AG08395 (cell line): ENCODE data around the gene BMP8B.
A peak's percentile ranks its signal among the peaks of the same experiment; 100 is the strongest.
"Not testable (repeated sequence)": the region's sequence is repeated elsewhere in the genome, so short reads cannot be mapped to it uniquely, and the experiment has no call there.

Experiments
- DNase-seq: peaks from one replicate; pipeline ENCODE4 v3.0.0; 2012; ENCODE audit warnings: mixed read lengths, low spot score

Gene BMP8B

GRCh38 chr1:39788758-39789570 is at the start of gene BMP8B:
TSS of gene BMP8B (minus strand) at chr1:39788865. CDS start at chr1:39788485, 380 bp downstream.
- no peak for DNase-seq

- DNase-seq, result no peak
These were observed 48.0 kb upstream of the BMP8B start for GRCh38 chr1:39836595-39837110.

GRCh38 chr1:39835935-39836594 is 47.4 kb upstream of the BMP8B start:
- no peak for DNase-seq

GRCh38 chr1:39835110-39835509 is 46.4 kb upstream of the BMP8B start:
- no peak for DNase-seq

GRCh38 chr1:39833621-39834385 is 45.1 kb upstream of the BMP8B start:
- DNase-seq, result no peak

GRCh38 chr1:39833121-39833520 is 44.5 kb upstream of the BMP8B start:
- no peak for DNase-seq

- no peak for DNase-seq
These were observed 43.6 kb upstream of the BMP8B start for GRCh38 chr1:39832294-39832693.

GRCh38 chr1:39829791-39830533 is 41.3 kb upstream of the BMP8B start:
- DNase-seq, result peak; percentile 17

- DNase-seq, result no peak
These were observed 40.1 kb upstream of the BMP8B start for GRCh38 chr1:39828734-39829133.

GRCh38 chr1:39828255-39828654 is 39.6 kb upstream of the BMP8B start:
- not testable (repeated sequence) for DNase-seq

- DNase-seq, result no peak
These were observed 38.5 kb upstream of the BMP8B start for GRCh38 chr1:39827201-39827600.

- no peak for DNase-seq
These were observed 37.9 kb upstream of the BMP8B start for GRCh38 chr1:39826583-39826982.

GRCh38 chr1:39825432-39825941 is 36.8 kb upstream of the BMP8B start:
- no peak for DNase-seq

GRCh38 chr1:39823450-39823849 is 34.8 kb upstream of the BMP8B start:
- not testable (repeated sequence) for DNase-seq

GRCh38 chr1:39822146-39822545 is 33.5 kb upstream of the BMP8B start:
- DNase-seq, result no peak

- DNase-seq, result no peak
These were observed 30.6 kb upstream of the BMP8B start for GRCh38 chr1:39819091-39819812.

- no peak for DNase-seq
These were observed 29.8 kb upstream of the BMP8B start for GRCh38 chr1:39818482-39818881.

- not testable (repeated sequence) for DNase-seq
These were observed 28.6 kb upstream of the BMP8B start for GRCh38 chr1:39817091-39817932.

GRCh38 chr1:39816415-39817090 is 27.9 kb upstream of the BMP8B start:
- peak; percentile 88 for DNase-seq
